Measurements from ENCODE around the gene WFDC5. TPM values are rescaled to one million over a fixed set of nuclear protein-coding genes. Genes with fewer than 3 reads are reported as not detected.

The WFDC5 gene
- total RNA-seq, 2 experiments from 2014 or later: 0.23 TPM; not detected in 1

- no peaks in the 10 kb centered on the region for H3K27me3 Mint-ChIP-seq
- peaks cover 48% of the 10 kb centered on the region for H3K36me3 Mint-ChIP-seq
- H3K27ac Mint-ChIP-seq: no peak overlapping the region
- no peak overlapping the region for H3K4me3 Mint-ChIP-seq
- peaks cover 4% of the 10 kb centered on the region for H3K9me3 Mint-ChIP-seq
- DNase-seq: no peak
- peaks cover 11% of the 10 kb centered on the region for H3K4me1 Mint-ChIP-seq
Measured at GRCh38 chr20:45087097-45087790, 27.7 kb downstream of the WFDC5 start.

DNA sequence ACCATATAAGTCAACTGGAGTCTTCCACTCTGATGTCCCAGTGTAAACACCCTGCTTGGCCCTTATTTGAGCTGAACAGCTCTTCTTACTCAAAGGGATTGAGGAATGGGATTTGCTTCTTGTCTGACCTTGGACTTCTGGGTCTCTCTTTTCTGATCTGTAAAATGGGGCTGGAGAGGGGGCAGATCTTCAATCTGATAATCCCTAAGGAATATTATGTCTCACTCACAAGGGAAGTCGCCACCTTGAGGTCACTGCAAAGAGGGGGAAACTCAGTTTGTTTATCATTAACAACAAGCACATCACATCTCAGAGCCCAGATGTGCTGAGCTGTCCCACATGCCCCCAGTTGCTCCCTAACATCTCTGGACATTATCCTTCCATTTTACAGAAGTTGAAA is 29.1 kb downstream of the WFDC5 start:
- peaks cover 11% of the 10 kb centered on the region for H3K9me3 Mint-ChIP-seq
- no peak overlapping the region for H3K4me3 Mint-ChIP-seq
- H3K27me3 Mint-ChIP-seq: no peaks in the 10 kb centered on the region
- H3K4me1 Mint-ChIP-seq: peaks cover 11% of the 10 kb centered on the region
- peaks cover 62% of the 10 kb centered on the region for H3K36me3 Mint-ChIP-seq
- no peak for DNase-seq
- peak overlapping the region; percentile 10 for H3K27ac Mint-ChIP-seq

DNA sequence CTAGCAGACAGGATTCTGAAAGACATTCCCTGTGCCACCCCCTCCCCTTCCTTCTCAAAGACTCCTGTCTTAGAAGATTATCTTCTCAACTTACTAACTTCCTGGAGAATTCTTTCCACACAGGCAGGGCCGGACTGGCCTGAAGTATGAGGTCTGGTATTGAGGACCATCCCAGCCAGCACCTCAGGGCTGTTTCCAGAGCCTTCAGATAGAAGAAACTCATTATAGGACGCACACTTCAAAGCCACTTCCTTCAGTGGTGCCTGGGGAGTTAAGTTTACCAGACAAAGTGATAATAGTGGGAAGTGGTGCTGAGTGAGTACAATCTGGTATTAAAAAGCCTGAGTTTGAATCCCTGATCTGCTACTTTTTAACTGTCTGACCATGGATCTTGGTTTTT is 29.7 kb downstream of the WFDC5 start:
- no peak for DNase-seq
- H3K4me1 Mint-ChIP-seq: peaks cover 11% of the 10 kb centered on the region
- peaks cover 68% of the 10 kb centered on the region for H3K36me3 Mint-ChIP-seq
- H3K27ac Mint-ChIP-seq: peak overlapping the region; percentile 20
- H3K9me3 Mint-ChIP-seq: peaks cover 12% of the 10 kb centered on the region
- no peaks in the 10 kb centered on the region for H3K27me3 Mint-ChIP-seq
- no peak overlapping the region for H3K4me3 Mint-ChIP-seq

GRCh38 chr20:45083127-45083526 is 31.8 kb downstream of the WFDC5 start:
- Mint-ChIP-seq H3K4me1 (peaks cover 11% of the 10 kb centered on the region), H3K4me3 (no peak overlapping the region), H3K27ac (peak overlapping the region; percentile 57), H3K36me3 (peaks cover 87% of the 10 kb centered on the region), H3K27me3 (no peaks in the 10 kb centered on the region), H3K9me3 (peaks cover 14% of the 10 kb centered on the region)
- DNase-seq: no peak

GRCh38 chr20:45082468-45082867 is 32.5 kb downstream of the WFDC5 start:
- no peak overlapping the region for H3K4me3 Mint-ChIP-seq
- DNase-seq: no peak
- H3K4me1 Mint-ChIP-seq: peaks cover 11% of the 10 kb centered on the region
- peaks cover 14% of the 10 kb centered on the region for H3K9me3 Mint-ChIP-seq
- H3K27me3 Mint-ChIP-seq: no peaks in the 10 kb centered on the region
- H3K27ac Mint-ChIP-seq: no peak overlapping the region
- peaks cover 85% of the 10 kb centered on the region for H3K36me3 Mint-ChIP-seq

GRCh38 chr20:45080867-45081624 is 33.9 kb downstream of the WFDC5 start:
- H3K36me3 Mint-ChIP-seq: peaks cover 89% of the 10 kb centered on the region
- H3K4me1 Mint-ChIP-seq: peaks cover 9% of the 10 kb centered on the region
- H3K4me3 Mint-ChIP-seq: no peak overlapping the region
- DNase-seq: no peak
- H3K27me3 Mint-ChIP-seq: no peaks in the 10 kb centered on the region
- H3K27ac Mint-ChIP-seq: peak overlapping the region; percentile 15
- H3K9me3 Mint-ChIP-seq: peaks cover 14% of the 10 kb centered on the region

DNA sequence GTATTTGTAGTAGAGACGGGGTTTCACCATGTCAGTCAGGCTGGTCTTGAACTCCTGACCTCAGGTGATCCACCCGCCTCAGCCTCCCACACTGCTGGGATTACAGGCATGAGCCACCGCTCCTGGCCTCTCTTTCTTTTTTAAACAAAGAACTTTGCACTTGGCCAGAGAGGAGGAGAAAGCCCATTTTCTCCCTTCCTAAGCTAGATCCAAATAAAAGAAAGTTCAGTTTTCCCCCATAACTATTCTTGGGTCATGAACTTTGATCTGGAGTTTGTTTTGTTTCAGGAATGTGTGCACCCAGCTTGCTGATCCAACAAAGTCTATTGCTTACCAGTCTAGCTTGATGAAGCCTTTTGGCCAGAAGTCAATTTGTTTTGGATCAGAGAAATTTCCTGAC is 37.4 kb downstream of the WFDC5 start:
- Mint-ChIP-seq H3K36me3 (peaks cover 67% of the 10 kb centered on the region), H3K27ac (no peak overlapping the region), H3K9me3 (peaks cover 9% of the 10 kb centered on the region), H3K27me3 (no peaks in the 10 kb centered on the region), H3K4me1 (peaks cover 15% of the 10 kb centered on the region), H3K4me3 (no peak overlapping the region)
- DNase-seq: no peak

- peak overlapping the region; percentile 57 for H3K27ac Mint-ChIP-seq
- no peak for DNase-seq
- no peak overlapping the region for H3K4me3 Mint-ChIP-seq
- H3K4me1 Mint-ChIP-seq: peaks cover 49% of the 10 kb centered on the region
- H3K36me3 Mint-ChIP-seq: peaks cover 50% of the 10 kb centered on the region
- H3K9me3 Mint-ChIP-seq: no peaks in the 10 kb centered on the region
- H3K27me3 Mint-ChIP-seq: no peaks in the 10 kb centered on the region
Measured at GRCh38 chr20:45073221-45073620, 41.8 kb downstream of the WFDC5 start.

- Mint-ChIP-seq H3K4me1 (peaks cover 56% of the 10 kb centered on the region), H3K36me3 (peaks cover 50% of the 10 kb centered on the region), H3K27me3 (no peaks in the 10 kb centered on the region), H3K4me3 (no peak overlapping the region), H3K9me3 (no peaks in the 10 kb centered on the region), H3K27ac (peak overlapping the region; percentile 57)
- no peak for DNase-seq
Measured at GRCh38 chr20:45072066-45072465, 42.9 kb downstream of the WFDC5 start.

DNA sequence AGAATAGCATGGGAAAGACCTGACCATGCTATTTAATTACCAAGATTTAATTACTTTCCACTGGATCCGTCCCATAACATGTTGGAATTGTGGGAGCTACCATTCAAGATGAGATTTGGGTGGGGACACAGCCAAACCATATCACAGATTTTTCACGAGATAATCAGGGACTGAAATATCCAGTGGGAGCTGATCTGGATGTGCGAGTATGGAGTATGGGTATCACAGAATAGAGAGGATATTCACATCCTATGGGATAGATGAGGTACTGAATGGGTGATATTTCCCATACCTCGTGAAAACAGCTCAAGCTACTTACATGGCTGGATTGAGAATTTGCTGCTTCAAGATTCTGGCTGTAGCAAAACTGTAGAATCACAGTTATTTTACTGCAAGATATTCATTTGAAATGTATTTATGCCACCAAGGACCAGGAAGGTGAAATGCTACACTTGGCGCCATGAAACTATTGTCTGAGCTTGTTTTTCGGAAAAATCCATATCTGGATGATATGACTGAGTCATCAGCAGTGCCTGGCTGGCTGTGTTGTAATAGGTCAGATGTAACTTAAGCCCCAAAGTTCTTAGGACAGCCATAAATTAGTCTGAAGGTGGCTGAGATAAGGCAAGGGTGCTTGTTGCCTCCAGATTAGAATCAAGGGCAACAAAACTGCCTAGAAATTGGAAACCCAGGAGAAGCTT is 43.9 kb downstream of the WFDC5 start:
- Mint-ChIP-seq H3K27me3 (no peaks in the 10 kb centered on the region), H3K4me3 (no peak overlapping the region), H3K36me3 (peaks cover 50% of the 10 kb centered on the region), H3K27ac (peak overlapping the region; percentile 50), H3K4me1 (peaks cover 64% of the 10 kb centered on the region), H3K9me3 (no peaks in the 10 kb centered on the region)
- no peak for DNase-seq

- Mint-ChIP-seq H3K36me3 (peaks cover 52% of the 10 kb centered on the region), H3K27ac (peak overlapping the region; percentile 49), H3K4me3 (no peak overlapping the region), H3K9me3 (no peaks in the 10 kb centered on the region), H3K27me3 (no peaks in the 10 kb centered on the region), H3K4me1 (peaks cover 80% of the 10 kb centered on the region)
- no peak for DNase-seq
Measured at GRCh38 chr20:45069261-45069660, 45.7 kb downstream of the WFDC5 start.

DNA sequence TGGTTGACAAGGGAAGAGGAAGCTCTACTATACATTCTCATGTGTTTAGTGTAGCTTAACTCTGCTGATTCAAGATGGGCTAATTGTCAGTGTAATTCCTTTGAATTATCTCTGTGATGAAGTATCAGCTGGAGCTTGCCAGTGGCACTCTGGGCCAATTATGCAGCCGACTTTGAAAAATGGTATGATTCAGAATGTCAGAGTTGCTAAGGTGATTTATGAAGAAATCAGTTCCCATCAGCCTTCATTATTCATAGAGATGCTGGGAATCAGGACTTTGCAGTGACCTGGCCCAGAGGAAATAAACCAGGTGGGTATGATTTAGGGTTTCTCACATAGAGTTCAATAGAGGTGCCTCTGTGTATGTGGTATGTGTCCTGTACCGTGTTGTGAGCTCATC is 47.4 kb downstream of the WFDC5 start:
- Mint-ChIP-seq H3K27me3 (no peaks in the 10 kb centered on the region), H3K36me3 (peaks cover 62% of the 10 kb centered on the region), H3K27ac (peak overlapping the region; percentile 18), H3K4me3 (no peak overlapping the region), H3K9me3 (peaks cover 4% of the 10 kb centered on the region), H3K4me1 (peaks cover 74% of the 10 kb centered on the region)
- no peak for DNase-seq

- Mint-ChIP-seq H3K36me3 (peaks cover 66% of the 10 kb centered on the region), H3K9me3 (peaks cover 4% of the 10 kb centered on the region), H3K4me3 (no peak overlapping the region), H3K27me3 (no peaks in the 10 kb centered on the region), H3K4me1 (peaks cover 73% of the 10 kb centered on the region), H3K27ac (peak overlapping the region; percentile 18)
- DNase-seq: no peak
Measured at GRCh38 chr20:45067087-45067486, 47.9 kb downstream of the WFDC5 start.

DNA sequence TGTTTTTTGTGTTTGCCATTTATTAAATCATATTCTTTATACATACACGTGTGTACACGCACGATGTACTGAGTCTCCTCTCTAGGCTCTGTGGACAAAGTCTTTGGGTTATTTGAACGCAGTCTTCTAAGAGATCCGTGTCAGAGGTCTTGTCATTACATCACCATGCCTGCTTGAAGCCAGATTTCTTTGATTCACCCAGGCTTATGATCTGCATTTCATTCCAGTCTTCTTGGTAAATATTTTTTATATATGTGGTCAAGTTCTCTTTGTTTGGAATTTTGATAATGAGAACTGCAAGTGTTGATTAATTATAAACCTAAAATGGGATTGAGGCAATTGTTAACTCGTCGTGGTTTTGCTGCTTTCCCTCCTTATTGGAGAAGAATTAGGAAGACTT is 48.6 kb downstream of the WFDC5 start:
- peak overlapping the region; percentile 8 for H3K27ac Mint-ChIP-seq
- H3K36me3 Mint-ChIP-seq: peaks cover 68% of the 10 kb centered on the region
- no peaks in the 10 kb centered on the region for H3K27me3 Mint-ChIP-seq
- DNase-seq: no peak
- H3K4me3 Mint-ChIP-seq: no peak overlapping the region
- peaks cover 4% of the 10 kb centered on the region for H3K9me3 Mint-ChIP-seq
- peaks cover 75% of the 10 kb centered on the region for H3K4me1 Mint-ChIP-seq

DNA sequence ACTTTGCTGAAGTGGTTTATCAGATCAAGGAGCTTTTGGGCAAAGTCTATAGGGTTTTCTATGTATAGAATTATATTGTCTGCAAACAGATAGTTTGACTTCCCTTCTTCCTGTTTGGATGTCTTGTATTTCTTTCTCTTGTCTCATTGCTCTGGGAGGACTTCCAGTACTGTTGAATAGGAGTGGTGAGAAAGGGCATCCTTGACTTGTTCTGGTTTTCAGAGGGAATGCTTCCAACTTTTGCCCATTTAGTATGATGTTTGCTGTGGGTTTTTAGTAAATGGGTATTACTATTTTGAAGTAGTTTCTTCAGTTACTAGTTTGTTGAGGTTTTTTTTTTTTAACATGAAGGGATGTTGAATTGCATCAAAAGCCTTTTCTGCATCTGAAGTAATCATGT is 50.2 kb downstream of the WFDC5 start:
- Mint-ChIP-seq H3K36me3 (peaks cover 62% of the 10 kb centered on the region), H3K27ac (peak overlapping the region; percentile 34), H3K9me3 (peaks cover 4% of the 10 kb centered on the region), H3K4me1 (peaks cover 72% of the 10 kb centered on the region), H3K4me3 (no peak overlapping the region), H3K27me3 (no peaks in the 10 kb centered on the region)
- DNase-seq: no peak
